Suprapubic skin (tissue), 4 donors: ENCODE data around the gene SPG7. TPM values are rescaled to one million over a fixed set of nuclear protein-coding genes. Genes with fewer than 3 reads are reported as not detected.

Experiments used
- DNase-seq, 2 donors: peaks; one replicate each; pipeline ENCODE4 v3.0.0-alpha.2; 2019; ENCODE audit warnings: low spot score in 2 of 2
- H3K27ac ChIP-seq: fragments of 200-600 bp; sonication (generic); one replicate; pipeline ENCODE4 v1.5.1; 2019
- H3K27me3 ChIP-seq: fragments of 200-600 bp; sonication (generic); one replicate; pipeline ENCODE4 v1.5.1; 2019
- H3K36me3 ChIP-seq: fragments of 200-600 bp; sonication (generic); one replicate; pipeline ENCODE4 v1.5.1; 2019
- H3K4me1 ChIP-seq: fragments of 200-600 bp; sonication (generic); one replicate; pipeline ENCODE4 v1.5.1; 2019
- H3K4me3 ChIP-seq: fragments of 200-600 bp; sonication (generic); one replicate; pipeline ENCODE4 v1.5.1; 2019; ENCODE audit warnings: mild to moderate bottlenecking
- H3K9me3 ChIP-seq: fragments of 200-600 bp; sonication (generic); one replicate; pipeline ENCODE4 v1.5.1; 2019
- CTCF ChIP-seq, 2 donors: fragments of 200-600 bp in 1 of 2; fragments of 450-650 bp in 1 of 2; sonication (generic) in 1 of 2; IDR thresholded peaks; one replicate each; pipeline ENCODE4 v1.5.1; 2016 to 2019; ENCODE audit warnings: antibody characterized with exemption in 2 of 2, mild to moderate bottlenecking in 1 of 2, moderate library complexity in 1 of 2
- EP300 ChIP-seq: sonication (generic); formaldehyde crosslinking; IDR thresholded peaks from one replicate; pipeline ENCODE4 v1.6.1; 2017; ENCODE audit warnings: antibody characterized with exemption
- POLR2A ChIP-seq, 2 donors: fragments of 450-650 bp; IDR thresholded peaks; one replicate each; pipeline ENCODE4 v1.6.1; 2017; ENCODE audit warnings: antibody characterized with exemption in 2 of 2, mild to moderate bottlenecking in 2 of 2, moderate library complexity in 2 of 2
- POLR2AphosphoS5 ChIP-seq, 3 donors: sonication (generic); formaldehyde crosslinking; IDR thresholded peaks; one replicate each; pipeline ENCODE4 v1.6.1; 2017; ENCODE audit warnings: antibody characterized with exemption in 3 of 3
- WGBS: methylation state at CpG from one replicate; pipeline ENCODE4 v1.1.5; 2018; 5-methylcytosine and 5-hydroxymethylcytosine counted together
- total RNA-seq, 4 donors: library from RNA; depleted of rRNA; stranded (reverse); fragments of >200 nt; gene quantifications; one replicate each; pipeline ENCODE4 v1.1.0, GENCODE V29; 2016

The SPG7 gene
- total RNA-seq, 4 donors from 2014 or later = 131 to 324 (median 144) TPM

GRCh38 chr16:89604764-89605163, 96.6 kb downstream of the SPG7 start:
- Histone ChIP-seq H3K4me3 (no peak overlapping the region), H3K9me3 (no peaks in the 10 kb centered on the region), H3K27ac (no peak overlapping the region), H3K27me3 (peaks cover 11% of the 10 kb centered on the region), H3K4me1 (peaks cover 22% of the 10 kb centered on the region), H3K36me3 (no peaks in the 10 kb centered on the region)
- DNase-seq = no peak
- 78% methylated on average over 11 of the region's 16 CpGs for WGBS
- TF ChIP-seq POLR2A (IDR thresholded peaks at IDR 0.05) (no peak), CTCF (IDR thresholded peaks at IDR 0.05) (no peak), EP300 (no peak), POLR2AphosphoS5 (IDR thresholded peaks at IDR 0.05) (no peak)

- peaks cover 22% of the 10 kb centered on the region for H3K4me1 ChIP-seq
- H3K27ac ChIP-seq = no peak overlapping the region
- H3K36me3 ChIP-seq = no peaks in the 10 kb centered on the region
- H3K4me3 ChIP-seq = no peak overlapping the region
- WGBS = no CpG with 5 or more reads among the region's 34 CpGs
- TF ChIP-seq POLR2A (IDR thresholded peaks at IDR 0.05) (no peak), EP300 (no peak), POLR2AphosphoS5 (IDR thresholded peaks at IDR 0.05) (no peak), CTCF (IDR thresholded peaks at IDR 0.05) (no peak)
- H3K9me3 ChIP-seq = no peaks in the 10 kb centered on the region
- peaks cover 11% of the 10 kb centered on the region for H3K27me3 ChIP-seq
- DNase-seq = no peak
These were observed 97.2 kb downstream of the SPG7 start for GRCh38 chr16:89605186-89605970.

GRCh38 chr16:89606006-89606405, 97.8 kb downstream of the SPG7 start:
- H3K4me1 ChIP-seq = peaks cover 22% of the 10 kb centered on the region
- no peak overlapping the region for H3K4me3 ChIP-seq
- H3K36me3 ChIP-seq = no peaks in the 10 kb centered on the region
- no peaks in the 10 kb centered on the region for H3K9me3 ChIP-seq
- WGBS = 65% methylated on average over 9 of the region's 9 CpGs
- TF ChIP-seq EP300 = no peak
- no peak for TF ChIP-seq CTCF (IDR thresholded peaks at IDR 0.05)
- DNase-seq = no peak
- H3K27ac ChIP-seq = no peak overlapping the region
- peaks cover 11% of the 10 kb centered on the region for H3K27me3 ChIP-seq

Other genes with a start within 250 kb of the SPG7 start
- 100 to 1,000 TPM in 3 of 4 donors, 10 to 100 TPM in 1; 85.4 to 212 (median 127) TPM for gene ANKRD11, start 17.8 kb upstream of the SPG7 start, total RNA-seq
- 1,000 to 10,000 TPM; 4,033 to 9,308 (median 7,964) TPM for gene RPL13, start 52.3 kb downstream of the SPG7 start, total RNA-seq
- gene CPNE7, start 67.4 kb downstream of the SPG7 start, total RNA-seq = 10 to 100 TPM in 1 of 4 donors, 1 to 10 TPM in 1, under 1 TPM in 1, not detected in 1; 0.51 to 12.9 (median 2.9) TPM
- 1 to 10 TPM in 3 of 4 donors, not detected in 1; 1.3 to 2.3 (median 2.2) TPM for gene DPEP1, start 105.2 kb downstream of the SPG7 start, total RNA-seq
- 100 to 1,000 TPM in 1 of 4 donors, 10 to 100 TPM in 3; 71.8 to 125 (median 86.6) TPM for gene CHMP1A, start 149.3 kb downstream of the SPG7 start, total RNA-seq
- gene SPATA33, start 149.4 kb downstream of the SPG7 start, total RNA-seq = 1 to 10 TPM; 3.2 to 9.7 (median 4.4) TPM
- 100 to 1,000 TPM in 1 of 4 donors, 10 to 100 TPM in 3; 42.8 to 118 (median 55.0) TPM for gene CDK10, start 178.3 kb downstream of the SPG7 start, total RNA-seq
- 10 to 100 TPM; 14.1 to 32.3 (median 21.5) TPM for gene SPATA2L, start 193.3 kb downstream of the SPG7 start, total RNA-seq
- gene VPS9D1, start 212.5 kb downstream of the SPG7 start, total RNA-seq = 10 to 100 TPM in 3 of 4 donors, 1 to 10 TPM in 1; 9.1 to 13.5 (median 10.2) TPM
- gene ZNF276, start 213.1 kb downstream of the SPG7 start, total RNA-seq = 100 to 1,000 TPM in 1 of 4 donors, 10 to 100 TPM in 3; 39.8 to 106 (median 46.0) TPM